Measurements from ENCODE around the gene IGSF21.

DNA sequence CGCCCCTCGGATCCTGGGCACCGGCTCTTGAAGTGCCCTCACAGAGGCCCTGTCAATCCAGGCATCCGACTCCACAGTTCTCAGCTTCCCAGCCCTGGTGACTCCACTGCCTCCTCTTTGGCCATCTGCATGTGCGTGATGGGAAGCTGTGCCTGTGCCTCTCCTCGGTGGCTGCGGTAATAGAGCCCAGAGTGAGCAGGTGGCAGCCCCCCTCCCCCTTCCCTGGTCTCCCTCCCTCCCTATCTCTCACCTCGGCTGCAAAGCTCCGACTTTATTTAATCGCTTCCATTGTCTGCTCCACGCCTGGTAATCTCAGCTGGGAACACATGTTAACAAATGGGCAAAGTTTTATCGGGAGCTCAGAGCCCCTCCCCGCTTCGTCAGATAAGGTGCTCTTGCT lies 91.9 kb downstream of the IGSF21 start:
- TF ChIP-seq, protein P1, sequence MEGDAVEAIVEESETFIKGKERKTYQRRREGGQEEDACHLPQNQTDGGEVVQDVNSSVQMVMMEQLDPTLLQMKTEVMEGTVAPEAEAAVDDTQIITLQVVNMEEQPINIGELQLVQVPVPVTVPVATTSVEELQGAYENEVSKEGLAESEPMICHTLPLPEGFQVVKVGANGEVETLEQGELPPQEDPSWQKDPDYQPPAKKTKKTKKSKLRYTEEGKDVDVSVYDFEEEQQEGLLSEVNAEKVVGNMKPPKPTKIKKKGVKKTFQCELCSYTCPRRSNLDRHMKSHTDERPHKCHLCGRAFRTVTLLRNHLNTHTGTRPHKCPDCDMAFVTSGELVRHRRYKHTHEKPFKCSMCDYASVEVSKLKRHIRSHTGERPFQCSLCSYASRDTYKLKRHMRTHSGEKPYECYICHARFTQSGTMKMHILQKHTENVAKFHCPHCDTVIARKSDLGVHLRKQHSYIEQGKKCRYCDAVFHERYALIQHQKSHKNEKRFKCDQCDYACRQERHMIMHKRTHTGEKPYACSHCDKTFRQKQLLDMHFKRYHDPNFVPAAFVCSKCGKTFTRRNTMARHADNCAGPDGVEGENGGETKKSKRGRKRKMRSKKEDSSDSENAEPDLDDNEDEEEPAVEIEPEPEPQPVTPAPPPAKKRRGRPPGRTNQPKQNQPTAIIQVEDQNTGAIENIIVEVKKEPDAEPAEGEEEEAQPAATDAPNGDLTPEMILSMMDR (IDR thresholded peaks at IDR 0.05; ENCODE audit: extremely low read depth in 1 of 2, insufficient read depth in 1 of 2, low read depth in 1 of 2, low read length in 2 of 2) = no peak
- TF ChIP-seq GATA2 (IDR thresholded peaks at IDR 0.05; ENCODE audit: insufficient read depth, insufficient read length, low read depth, low read length) = no peak
- TF ChIP-seq POLR2A (IDR thresholded peaks at IDR 0.05; ENCODE audit: low read depth, low read length) = no peak
- TF ChIP-seq POLR2AphosphoS5 (IDR thresholded peaks at IDR 0.05; ENCODE audit: insufficient read depth, low read depth, low read length) = no peak
- TF ChIP-seq EZH2 (IDR thresholded peaks at IDR 0.05; ENCODE audit: borderline replicate concordance, low read depth, low read length, severe bottlenecking) = no peak
- TF ChIP-seq MYC (IDR thresholded peaks at IDR 0.05; ENCODE audit: low read depth, low read length) = no peak
- no peak for TF ChIP-seq FOS (IDR thresholded peaks at IDR 0.05; ENCODE audit: borderline replicate concordance, insufficient read depth, low read length)
